ENCODE data around the gene B9D2.

- TF ChIP-seq CTCF (IDR thresholded peaks at IDR 0.05) (no peak), POLR2A (IDR thresholded peaks at IDR 0.05) (no peak)
Measured at GRCh38 chr19:41362143-41362847, 1.7 kb downstream of the B9D2 start.

Data from ovary (tissue), 3 donors.